Gastrocnemius medialis (tissue), 4 donors: ENCODE measurements around the gene MSMB.

ENCODE experiments used
- POLR2A ChIP-seq, 2 donors: fragments of 450-650 bp; IDR thresholded peaks; one replicate each; pipeline ENCODE4 v1.6.1; 2017; ENCODE audit warnings: antibody characterized with exemption in 2 of 2, mild to moderate bottlenecking in 2 of 2, moderate library complexity in 2 of 2
- TF ChIP-seq, protein P1 (sequence below), 5 experiments: fragments of 450-650 bp in 3 of 5; fragments of 200-600 bp in 2 of 5; sonication (generic) in 2 of 5; IDR thresholded peaks in 4 of 5; conservative IDR thresholded peaks in 1 of 5; 1 replicate in 4 of 5; 2 replicates in 1 of 5; pipeline ENCODE4 v1.5.1; 2016 to 2019; ENCODE audit warnings: antibody characterized with exemption in 5 of 5, mild to moderate bottlenecking in 3 of 5, moderate library complexity in 3 of 5

DNA sequence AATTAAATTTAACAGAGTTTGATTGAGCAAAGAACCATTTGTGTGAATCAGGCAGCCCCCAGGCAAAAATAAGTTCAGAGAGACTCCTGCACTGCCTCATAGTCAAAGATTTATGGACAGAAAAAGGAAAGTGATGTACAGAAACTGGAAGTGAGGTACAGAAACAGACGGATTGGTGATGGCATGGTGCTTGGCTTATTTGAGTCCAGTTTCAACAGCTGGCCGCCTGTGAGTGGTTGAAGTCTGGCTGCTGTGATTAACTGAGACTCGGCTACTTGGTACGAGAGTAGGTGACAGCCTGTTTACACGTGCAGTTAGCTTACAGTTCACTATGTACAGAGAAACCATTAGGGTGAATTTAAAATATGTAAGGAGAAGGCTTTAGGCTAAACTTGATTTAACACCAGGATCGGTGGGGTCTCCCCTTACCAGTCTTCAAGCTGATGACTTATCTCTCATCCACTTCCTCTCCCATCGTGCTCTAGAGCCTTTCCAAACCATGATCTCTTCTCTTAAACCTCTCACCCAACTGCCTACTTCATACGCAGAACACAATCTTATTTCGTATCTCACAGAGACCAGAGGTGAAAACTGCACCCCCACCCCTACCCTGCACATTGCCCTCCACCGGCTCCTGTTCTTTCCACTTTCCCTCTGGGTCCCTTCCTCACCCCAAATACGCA, 5.0 kb upstream of the MSMB start:
- TF ChIP-seq POLR2A (IDR thresholded peaks at IDR 0.05), result no peak
- TF ChIP-seq, protein P1, sequence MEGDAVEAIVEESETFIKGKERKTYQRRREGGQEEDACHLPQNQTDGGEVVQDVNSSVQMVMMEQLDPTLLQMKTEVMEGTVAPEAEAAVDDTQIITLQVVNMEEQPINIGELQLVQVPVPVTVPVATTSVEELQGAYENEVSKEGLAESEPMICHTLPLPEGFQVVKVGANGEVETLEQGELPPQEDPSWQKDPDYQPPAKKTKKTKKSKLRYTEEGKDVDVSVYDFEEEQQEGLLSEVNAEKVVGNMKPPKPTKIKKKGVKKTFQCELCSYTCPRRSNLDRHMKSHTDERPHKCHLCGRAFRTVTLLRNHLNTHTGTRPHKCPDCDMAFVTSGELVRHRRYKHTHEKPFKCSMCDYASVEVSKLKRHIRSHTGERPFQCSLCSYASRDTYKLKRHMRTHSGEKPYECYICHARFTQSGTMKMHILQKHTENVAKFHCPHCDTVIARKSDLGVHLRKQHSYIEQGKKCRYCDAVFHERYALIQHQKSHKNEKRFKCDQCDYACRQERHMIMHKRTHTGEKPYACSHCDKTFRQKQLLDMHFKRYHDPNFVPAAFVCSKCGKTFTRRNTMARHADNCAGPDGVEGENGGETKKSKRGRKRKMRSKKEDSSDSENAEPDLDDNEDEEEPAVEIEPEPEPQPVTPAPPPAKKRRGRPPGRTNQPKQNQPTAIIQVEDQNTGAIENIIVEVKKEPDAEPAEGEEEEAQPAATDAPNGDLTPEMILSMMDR (IDR thresholded peaks at IDR 0.05 in 4 of 5, conservative IDR thresholded peaks at IDR 0.05 in 1 of 5), result no peak
